NCI-H2227 (cell line): ENCODE results near the gene TPSB2.
A peak's percentile ranks its signal among the peaks of the same experiment; 100 is the strongest.
"Not testable (repeated sequence)": the region's sequence is repeated elsewhere in the genome, so short reads cannot be mapped to it uniquely, and the experiment has no call there.

Source experiments
- DNase-seq: peaks from one replicate; lab custom pipeline; 2025; ENCODE audit not compliant: unreplicated experiment; lab: John Stamatoyannopoulos, UW

TPSB2 gene

DNA sequence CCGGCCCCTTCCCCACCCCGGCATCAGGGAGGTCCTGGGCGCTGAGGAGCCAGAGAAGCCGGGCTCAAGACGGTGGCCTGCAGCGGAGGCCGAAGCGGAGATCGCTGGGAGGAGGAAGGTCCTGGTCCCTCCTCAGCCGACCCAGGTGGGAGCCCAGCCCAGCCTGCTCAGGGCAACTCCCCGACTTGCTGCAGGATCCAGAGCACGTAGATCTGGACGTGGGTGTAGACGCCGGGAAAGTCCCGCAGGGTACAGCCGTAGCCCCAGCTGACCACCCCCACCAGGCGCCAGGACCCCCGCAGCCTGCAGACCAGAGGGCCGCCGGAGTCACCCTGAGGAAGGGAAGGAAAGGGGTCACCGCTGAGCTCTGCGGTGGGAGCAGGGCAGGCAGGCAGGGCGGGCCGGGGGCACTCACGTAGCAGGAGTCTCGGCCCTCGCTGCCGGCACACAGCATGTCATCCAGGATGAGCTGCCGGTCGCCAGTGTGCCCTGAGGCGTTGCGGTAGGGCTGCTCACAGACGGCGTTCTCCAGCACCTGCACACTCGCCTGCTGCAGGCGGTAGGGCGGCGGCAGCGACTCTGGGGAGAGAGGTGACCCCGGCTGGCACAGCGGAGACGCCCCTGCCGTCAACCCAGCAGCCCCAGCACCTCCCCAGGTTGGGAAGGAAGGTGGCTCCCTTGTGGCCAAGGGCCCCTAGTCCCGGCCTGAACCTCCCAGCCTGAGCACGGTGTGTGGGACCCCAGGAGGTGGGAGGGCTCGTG lies 31.3 kb upstream of the TPSB2 start:
- no peak for DNase-seq

DNA sequence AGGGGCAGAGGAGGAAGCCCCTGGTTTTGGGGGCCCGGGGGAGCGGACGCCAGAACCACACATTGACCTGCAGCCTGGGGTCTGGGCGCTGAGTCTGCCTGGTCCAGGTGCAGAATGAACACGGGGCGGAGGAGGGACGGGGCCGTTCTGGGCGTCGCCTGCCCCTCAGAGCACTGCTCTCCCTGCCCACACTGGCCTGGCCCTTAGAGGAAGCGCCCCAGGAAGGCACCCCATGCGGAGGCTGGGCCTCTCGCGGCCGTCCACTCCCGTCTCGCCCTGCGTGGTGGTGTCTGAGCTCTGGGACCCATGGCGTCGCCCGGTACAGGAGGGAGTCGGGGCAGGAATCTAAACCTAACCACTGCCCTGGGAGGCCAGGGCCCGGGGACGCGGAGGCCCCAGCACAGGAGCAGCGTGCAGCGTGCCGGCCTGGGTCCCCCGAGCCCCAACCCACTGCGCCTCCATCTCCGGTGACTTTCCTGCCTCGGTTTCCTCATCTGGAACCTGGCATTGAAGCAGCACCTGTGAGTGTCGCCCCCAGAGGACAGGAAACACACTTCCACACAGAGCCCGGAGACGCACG lies 30.2 kb upstream of the TPSB2 start:
- no peak for DNase-seq

- DNase-seq = no peak
Measured at GRCh38 chr16:1259760-1260068, 29.7 kb upstream of the TPSB2 start.

DNA sequence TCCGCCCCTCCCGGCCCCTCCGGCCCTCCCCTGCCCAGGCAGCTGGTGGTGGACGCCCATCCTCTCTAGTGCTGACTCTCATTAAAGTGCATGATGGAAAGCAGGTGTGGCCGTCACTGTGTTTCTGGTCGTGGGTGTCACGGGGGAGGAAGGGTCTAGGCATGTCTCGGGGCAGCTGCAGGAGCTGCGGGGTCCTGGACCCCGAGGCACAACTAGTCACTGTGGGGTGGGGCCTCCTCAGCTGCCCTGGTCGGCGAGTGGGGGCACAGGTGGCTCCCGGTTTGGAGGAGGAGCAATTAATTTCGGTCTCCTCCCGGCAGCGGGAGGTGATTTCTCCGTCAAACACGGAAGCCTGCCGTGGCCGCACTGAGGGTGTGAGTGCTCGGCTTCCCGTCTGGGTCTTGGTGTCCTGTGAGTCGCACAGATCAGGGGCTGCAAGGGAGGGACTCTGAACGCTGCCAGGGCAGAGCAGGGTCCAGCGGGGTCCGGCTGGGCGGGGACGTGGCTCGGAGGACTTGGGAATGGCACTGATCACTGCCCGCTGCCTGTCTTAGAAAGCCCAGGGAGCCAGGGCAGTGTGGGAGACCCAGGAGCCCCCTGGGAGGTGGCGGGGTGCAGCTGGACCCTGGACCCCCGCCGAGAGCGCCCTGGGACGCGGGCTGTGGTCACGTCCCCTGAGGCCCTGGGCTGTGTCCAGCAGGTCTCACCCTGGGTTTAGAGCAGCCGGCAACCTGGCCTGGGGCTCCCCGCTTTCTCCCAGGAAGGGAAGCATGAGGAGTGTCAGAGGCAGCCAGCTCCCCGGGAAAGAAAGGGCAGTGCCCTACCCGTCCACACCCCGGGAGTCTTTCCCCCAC lies 29.1 kb upstream of the TPSB2 start:
- peak; percentile 67 for DNase-seq

DNA sequence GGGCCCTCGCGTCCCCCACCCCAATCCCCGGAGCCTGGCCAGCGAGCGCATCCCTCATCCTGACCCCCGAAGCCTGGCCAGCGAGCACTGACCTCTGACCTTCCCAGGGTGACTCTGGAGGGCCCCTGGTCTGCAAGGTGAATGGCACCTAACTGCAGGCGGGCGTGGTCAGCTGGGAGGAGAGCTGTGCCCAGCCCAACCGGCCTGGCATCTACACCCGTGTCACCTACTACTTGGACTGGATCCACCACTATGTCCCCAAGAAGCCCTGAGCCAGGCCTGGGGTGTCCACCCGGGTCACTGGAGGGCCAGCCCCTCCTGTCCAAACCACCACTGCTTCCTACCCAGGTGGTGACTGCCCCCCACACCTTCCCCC lies 28.2 kb upstream of the TPSB2 start:
- DNase-seq = no peak

DNA sequence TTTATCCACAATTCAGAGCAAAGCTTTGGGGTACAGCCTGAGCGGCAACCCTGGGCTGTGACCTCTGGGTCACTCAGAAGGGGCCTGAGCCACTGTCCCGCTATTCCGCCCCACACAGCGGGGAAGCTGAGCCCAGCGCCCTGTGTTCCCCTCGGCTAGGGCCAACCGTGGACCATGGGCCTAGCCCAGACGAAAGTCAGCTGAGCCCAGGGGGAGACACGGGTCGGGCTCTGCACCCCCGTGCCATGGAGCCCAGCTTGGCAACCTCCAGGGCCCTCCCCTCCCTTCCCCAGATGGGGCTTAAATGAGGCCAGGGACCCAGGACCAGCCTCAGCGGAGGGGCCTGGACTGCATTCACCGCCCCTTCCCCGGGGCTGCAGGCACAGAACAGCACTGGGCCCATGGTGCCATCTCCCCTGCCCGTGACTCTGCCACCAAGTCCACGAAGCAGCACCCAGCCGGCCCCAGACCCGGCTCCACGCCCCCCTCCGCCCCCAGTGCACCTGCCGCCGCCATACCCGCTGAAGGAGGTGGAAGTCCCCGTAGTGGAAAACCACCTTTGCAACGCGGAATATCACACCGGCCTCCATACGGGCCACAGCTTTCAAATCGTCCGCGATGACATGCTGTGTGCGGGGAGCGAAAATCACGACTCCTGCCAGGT lies 27.7 kb upstream of the TPSB2 start:
- DNase-seq = no peak

DNA sequence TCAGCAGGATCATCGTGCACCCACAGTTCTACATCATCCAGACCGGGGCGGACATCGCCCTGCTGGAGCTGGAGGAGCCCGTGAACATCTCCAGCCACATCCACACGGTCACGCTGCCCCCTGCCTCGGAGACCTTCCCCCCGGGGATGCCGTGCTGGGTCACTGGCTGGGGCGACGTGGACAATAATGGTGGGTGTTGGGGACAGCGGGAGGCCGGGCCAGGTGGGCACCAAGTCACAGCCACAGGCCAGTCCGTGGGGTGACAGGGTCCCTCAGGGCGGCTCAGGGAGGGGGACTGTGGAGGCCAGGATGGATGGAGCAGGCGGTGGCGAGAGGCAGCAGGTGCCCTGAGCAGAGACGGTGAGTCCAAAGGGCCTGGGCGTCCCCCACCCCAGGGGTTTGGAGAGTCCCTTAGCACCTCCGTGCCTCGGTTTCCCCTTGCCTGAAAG lies 26.9 kb upstream of the TPSB2 start:
- no peak for DNase-seq

DNA sequence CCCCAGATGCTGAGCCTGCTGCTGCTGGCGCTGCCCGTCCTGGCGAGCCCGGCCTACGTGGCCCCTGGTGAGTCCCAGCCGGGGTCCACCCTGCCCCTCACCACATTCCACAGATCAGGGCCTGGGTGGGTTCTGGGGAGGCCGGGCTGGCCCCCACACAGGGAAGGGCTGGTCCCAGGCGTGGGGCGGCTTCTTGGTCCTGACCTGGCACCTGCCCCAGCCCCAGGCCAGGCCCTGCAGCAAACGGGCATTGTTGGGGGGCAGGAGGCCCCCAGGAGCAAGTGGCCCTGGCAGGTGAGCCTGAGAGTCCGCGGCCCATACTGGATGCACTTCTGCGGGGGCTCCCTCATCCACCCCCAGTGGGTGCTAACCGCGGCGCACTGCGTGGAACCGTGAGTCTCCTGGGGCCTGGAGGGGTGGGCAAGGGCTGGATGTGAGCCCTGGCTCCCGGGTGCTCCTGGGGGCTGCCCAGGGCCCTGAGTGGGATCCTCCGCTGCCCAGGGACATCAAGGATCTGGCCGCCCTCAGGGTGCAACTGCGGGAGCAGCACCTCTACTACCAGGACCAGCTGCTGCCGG lies 26.4 kb upstream of the TPSB2 start:
- not testable (repeated sequence) for DNase-seq

- DNase-seq = not testable (repeated sequence)
Measured at GRCh38 chr16:1255276-1256122, 25.5 kb upstream of the TPSB2 start, which contains the start of gene TPSD1. TPSD1 (plus strand) TSS chr16:1256069; CDS start chr16:1256281, 212 bp downstream.

DNA sequence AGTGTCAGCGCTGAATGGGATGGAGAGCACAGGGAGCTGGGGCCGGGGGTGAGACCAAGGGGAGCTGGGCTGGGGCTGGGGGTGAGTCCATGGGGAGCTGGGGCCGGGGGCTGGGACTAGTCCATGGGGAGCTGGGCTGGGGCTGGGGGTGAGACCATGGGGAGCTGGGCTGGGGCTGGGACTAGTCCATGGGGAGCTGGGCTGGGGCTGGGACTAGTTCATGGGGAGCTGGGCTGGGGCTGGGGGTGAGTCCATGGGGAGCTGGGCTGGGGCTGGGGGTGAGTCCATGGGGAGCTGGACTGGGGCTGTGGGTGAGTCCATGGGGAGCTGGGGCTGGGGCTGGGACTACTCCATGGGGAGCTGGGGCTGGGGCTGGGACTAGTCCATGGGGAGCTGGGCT lies 24.8 kb upstream of the TPSB2 start:
- DNase-seq = not testable (repeated sequence)

GRCh38 chr16:1253701-1254364 lies 23.8 kb upstream of the TPSB2 start:
- DNase-seq = not testable (repeated sequence)

DNA sequence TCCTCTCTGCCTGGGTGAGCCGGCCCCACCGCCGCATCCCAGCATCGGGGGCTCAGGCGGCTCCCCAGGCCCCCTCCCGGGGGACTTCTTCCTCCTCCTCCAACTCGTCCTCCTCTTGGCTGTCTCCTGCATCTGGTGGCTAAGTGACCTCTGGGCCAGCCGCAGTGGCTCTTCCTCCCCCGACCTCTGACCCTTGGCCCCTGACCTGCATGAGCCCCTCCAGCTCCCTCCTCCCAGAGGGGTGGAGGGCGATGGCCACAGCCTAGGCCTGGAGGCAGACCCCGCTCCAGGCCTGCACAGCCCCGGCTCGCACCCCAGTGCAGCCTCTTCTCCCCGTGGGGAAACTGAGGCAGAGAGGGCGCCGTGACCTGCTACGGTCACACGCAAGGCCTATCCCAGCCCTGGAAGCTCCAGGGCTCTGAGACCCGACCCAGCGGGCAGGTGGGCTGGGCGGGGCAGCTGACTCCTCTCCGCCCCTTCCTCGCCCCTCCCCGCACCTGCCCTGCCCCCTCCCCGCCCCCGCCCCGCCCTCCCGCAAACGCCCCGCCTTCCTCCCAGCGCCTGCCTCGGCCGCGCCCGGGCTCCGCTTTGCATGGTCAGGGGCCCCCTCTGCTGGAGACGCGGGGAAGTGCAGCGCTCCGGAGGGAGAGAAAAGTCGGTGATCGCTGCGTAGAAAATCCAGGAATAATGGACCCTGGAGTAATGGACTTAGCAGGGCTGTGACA lies 19.2 kb upstream of the TPSB2 start:
- not testable (repeated sequence) for DNase-seq

GRCh38 chr16:1247903-1248537 lies 18.0 kb upstream of the TPSB2 start:
- DNase-seq = not testable (repeated sequence)

DNA sequence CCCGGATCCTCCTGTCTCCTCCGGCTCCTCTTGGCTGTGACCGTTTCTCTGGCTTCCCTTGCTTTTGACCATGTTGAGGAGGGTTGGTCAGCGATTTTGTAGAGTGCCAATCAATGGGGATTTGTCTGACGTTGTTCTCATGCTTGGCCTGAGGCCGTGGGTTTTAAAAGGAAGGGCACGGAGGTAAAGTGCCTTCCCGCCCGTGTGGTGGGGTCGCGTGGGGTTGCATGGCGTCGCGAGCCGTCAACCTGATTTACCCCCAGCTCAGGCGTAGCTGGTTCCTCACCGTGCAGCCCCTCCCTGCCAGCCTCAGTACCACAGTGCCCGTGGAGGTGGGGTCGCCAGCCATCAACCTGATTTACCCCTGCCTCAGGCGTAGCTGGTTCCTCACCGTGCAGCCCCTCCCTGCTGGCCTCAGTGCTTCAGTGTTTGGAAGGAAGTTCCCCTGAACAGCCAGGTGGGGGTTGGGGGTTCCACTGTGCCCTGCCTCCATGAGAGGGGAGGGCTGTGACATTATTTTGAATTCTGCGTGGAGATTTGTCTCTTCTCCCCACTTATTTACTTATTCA lies 15.6 kb upstream of the TPSB2 start:
- DNase-seq = no peak

DNA sequence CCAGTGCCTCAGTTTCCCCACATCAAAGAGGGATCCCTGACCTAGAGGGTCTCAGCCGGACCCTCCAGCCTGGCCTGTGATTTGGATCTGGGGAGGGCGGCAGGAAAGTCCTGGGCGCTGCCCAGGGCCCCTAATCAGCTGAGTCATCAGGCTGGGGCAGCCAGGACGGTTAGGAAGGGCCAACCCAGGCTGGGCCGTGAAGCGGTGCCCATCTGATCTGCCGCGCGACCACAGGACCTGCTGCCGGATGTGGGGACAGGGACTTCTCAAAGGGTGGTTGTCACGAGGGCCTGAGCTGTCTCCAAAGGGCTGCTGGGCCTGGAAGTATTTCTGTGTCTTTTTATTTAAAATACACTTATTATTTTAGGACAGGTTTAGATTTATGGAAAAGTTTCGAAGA lies 14.9 kb upstream of the TPSB2 start:
- no peak for DNase-seq

GRCh38 chr16:1243907-1244850 lies 14.2 kb upstream of the TPSB2 start:
- DNase-seq = not testable (repeated sequence)

DNA sequence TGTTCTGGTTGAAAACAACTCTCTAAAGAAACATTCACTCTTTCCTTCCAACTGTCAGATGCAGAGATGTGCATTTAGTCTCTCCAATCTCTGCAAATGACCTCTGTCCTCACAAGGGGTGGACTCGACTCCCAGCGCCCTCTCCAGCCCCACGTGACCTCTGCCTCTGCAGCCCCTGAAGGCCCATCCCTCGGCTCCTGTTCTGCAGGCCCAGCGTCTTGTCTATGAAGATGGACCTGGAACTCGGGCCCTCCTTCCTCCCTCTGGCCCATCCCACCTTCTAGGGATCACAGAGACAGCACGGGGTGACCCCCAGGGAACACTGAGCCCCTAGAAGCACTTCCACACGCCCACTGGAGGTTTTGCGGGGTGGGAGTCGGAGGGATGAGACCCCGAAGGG lies 13.4 kb upstream of the TPSB2 start:
- not testable (repeated sequence) for DNase-seq
